Measurements from ENCODE around the gene OGFR. TPM values are rescaled to one million over a fixed set of nuclear protein-coding genes. Genes with fewer than 3 reads are reported as not detected.
A peak's percentile ranks its signal among the peaks of the same experiment; 100 is the strongest.

OGFR gene
- total RNA-seq, 1 donor from 2014 or later, result 47.2 TPM

- H3K36me3 Mint-ChIP-seq (ENCODE audit: unreplicated experiment), result no peaks in the 10 kb centered on the region
- no peak for DNase-seq (ENCODE audit: extremely low spot score, unreplicated experiment)
- no peak for TF ChIP-seq CTCF (IDR thresholded peaks at IDR 0.05)
- no peaks in the 10 kb centered on the region for H3K9me3 Mint-ChIP-seq (ENCODE audit: unreplicated experiment)
- peaks cover 18% of the 10 kb centered on the region for H3K27me3 Mint-ChIP-seq (ENCODE audit: unreplicated experiment)
- H3K4me3 Mint-ChIP-seq (ENCODE audit: unreplicated experiment), result no peak overlapping the region
- no peak overlapping the region for H3K27ac Mint-ChIP-seq (ENCODE audit: unreplicated experiment)
- peaks cover 16% of the 10 kb centered on the region for H3K4me1 Mint-ChIP-seq (ENCODE audit: unreplicated experiment)
Measured at GRCh38 chr20:62790075-62790474, 14.6 kb upstream of the OGFR start.

DNA sequence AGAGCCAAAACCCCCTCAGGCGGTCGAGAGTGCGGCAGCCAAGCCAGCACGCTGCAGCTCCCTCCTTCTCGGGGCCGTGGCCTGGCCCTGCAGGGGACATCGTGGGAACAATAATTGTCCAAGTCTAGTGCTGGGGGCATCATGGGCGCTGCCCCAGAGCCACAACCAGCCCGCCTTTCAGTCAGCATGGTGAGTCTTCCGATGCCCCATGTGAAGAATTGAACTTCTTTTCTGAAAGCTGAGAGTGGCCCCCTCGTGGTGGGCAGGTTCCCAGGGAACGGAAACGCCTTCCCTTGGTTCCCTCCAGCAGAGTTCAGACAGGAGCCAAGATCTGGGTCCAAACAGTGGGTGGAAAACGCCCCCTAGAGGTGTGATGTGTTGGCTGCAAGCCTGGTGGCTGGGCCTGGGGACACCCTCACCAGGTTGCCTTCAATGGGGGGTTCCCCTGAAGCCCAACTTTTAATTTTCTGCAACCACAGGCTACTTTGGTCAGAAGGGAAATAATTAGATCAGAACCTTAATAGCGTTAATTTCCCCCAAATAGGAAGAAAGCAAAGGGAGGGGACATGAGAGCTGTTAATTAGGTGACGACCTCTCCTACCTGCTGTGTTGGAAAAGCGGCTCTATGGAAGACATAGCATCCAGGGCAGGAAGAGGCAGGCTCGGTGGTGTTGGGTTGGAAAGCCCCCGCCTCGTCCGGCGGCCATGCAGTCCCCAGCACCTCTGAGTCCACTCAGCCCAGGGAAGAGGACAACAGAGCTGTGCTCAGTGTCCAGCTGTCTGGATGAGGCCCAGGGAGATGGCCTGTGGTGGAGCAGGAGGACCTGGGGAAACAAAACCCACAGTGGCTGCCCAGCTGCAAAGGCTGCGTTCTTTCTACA, 13.1 kb upstream of the OGFR start:
- TF ChIP-seq CTCF (IDR thresholded peaks at IDR 0.05), result peak; percentile 95
- Mint-ChIP-seq H3K4me3 (ENCODE audit: unreplicated experiment) (no peak overlapping the region), H3K27me3 (ENCODE audit: unreplicated experiment) (peaks cover 18% of the 10 kb centered on the region), H3K36me3 (ENCODE audit: unreplicated experiment) (no peaks in the 10 kb centered on the region), H3K27ac (ENCODE audit: unreplicated experiment) (no peak overlapping the region), H3K9me3 (ENCODE audit: unreplicated experiment) (no peaks in the 10 kb centered on the region), H3K4me1 (ENCODE audit: unreplicated experiment) (peaks cover 19% of the 10 kb centered on the region)
- peak; percentile 93 for DNase-seq (ENCODE audit: extremely low spot score, unreplicated experiment)

- Mint-ChIP-seq H3K4me1 (ENCODE audit: unreplicated experiment) (peaks cover 23% of the 10 kb centered on the region), H3K36me3 (ENCODE audit: unreplicated experiment) (no peaks in the 10 kb centered on the region), H3K9me3 (ENCODE audit: unreplicated experiment) (no peaks in the 10 kb centered on the region), H3K27ac (ENCODE audit: unreplicated experiment) (no peak overlapping the region), H3K4me3 (ENCODE audit: unreplicated experiment) (no peak overlapping the region), H3K27me3 (ENCODE audit: unreplicated experiment) (peaks cover 14% of the 10 kb centered on the region)
- TF ChIP-seq CTCF (IDR thresholded peaks at IDR 0.05), result no peak
- DNase-seq (ENCODE audit: extremely low spot score, unreplicated experiment), result no peak
Measured at GRCh38 chr20:62792182-62792939, 12.3 kb upstream of the OGFR start.

DNA sequence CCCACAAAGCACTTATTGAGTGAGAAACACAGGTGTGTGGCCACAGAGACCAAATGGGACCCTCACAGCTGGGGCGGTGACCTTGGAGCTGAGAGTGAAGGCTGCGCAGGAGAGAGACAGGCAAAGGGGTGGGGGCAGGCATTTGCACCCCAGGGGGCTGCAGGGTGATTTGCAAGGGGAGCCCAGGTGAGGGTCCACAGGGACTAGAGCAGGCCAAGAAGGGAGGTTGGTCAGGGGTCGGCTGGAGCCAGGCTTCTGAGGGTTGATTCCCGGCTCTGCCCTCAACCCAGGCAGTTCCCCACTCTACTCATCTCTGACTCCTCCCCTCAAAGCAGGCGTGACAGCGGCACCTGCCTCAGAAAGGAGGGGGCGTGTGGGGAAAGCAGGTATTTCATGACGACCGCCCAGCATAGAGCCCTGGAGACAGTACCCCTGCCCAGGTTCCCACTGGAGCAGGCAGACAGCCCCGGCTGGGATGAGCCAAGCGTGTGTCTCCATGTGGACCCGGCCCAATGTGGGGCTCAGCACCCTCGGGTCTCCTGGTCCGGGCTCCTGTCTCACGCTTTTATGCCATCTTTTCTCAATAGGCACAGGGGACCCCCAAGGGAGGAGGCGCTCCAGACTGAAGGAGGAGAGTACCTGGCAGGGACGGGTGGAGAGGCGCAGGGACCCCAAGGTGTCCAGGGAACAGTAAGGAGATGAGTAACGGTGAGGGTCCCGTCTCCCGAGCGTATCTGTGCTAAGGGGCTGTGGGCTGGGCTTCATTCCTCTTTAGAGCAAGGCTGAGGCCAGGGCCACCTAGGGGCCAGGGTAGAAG, 11.5 kb upstream of the OGFR start:
- Mint-ChIP-seq H3K9me3 (ENCODE audit: unreplicated experiment) (no peaks in the 10 kb centered on the region), H3K36me3 (ENCODE audit: unreplicated experiment) (peaks cover under 1% of the 10 kb centered on the region), H3K4me1 (ENCODE audit: unreplicated experiment) (peaks cover 30% of the 10 kb centered on the region), H3K27me3 (ENCODE audit: unreplicated experiment) (peaks cover 8% of the 10 kb centered on the region), H3K4me3 (ENCODE audit: unreplicated experiment) (no peak overlapping the region), H3K27ac (ENCODE audit: unreplicated experiment) (no peak overlapping the region)
- TF ChIP-seq CTCF (IDR thresholded peaks at IDR 0.05), result no peak
- DNase-seq (ENCODE audit: extremely low spot score, unreplicated experiment), result no peak
